GM18909 (cell line): ENCODE results near the gene WWOX.

Source experiments
- ATAC-seq: cut with Tn5 transposase; IDR thresholded peaks from one replicate; pipeline ENCODE4 v1.9.1; 2021; ENCODE audit warnings: mild to moderate bottlenecking; ENCODE audit not compliant: unreplicated experiment, poor library complexity

WWOX gene

GRCh38 chr16:78381060-78381459 is 281.6 kb downstream of the WWOX start:
- ATAC-seq, result no peak

GRCh38 chr16:78383118-78383517 is 283.7 kb downstream of the WWOX start:
- ATAC-seq, result no peak

GRCh38 chr16:78385086-78385805 is 285.8 kb downstream of the WWOX start:
- no peak for ATAC-seq

GRCh38 chr16:78386557-78387324 is 287.3 kb downstream of the WWOX start:
- ATAC-seq, result no peak

GRCh38 chr16:78389009-78389498 is 289.6 kb downstream of the WWOX start:
- no peak for ATAC-seq

- no peak for ATAC-seq
Measured at GRCh38 chr16:78390092-78390491, 290.6 kb downstream of the WWOX start.

GRCh38 chr16:78390508-78391324 is 291.3 kb downstream of the WWOX start:
- no peak for ATAC-seq

GRCh38 chr16:78392585-78393195 is 293.2 kb downstream of the WWOX start:
- ATAC-seq, result no peak

GRCh38 chr16:78395035-78395434 is 295.6 kb downstream of the WWOX start:
- ATAC-seq, result no peak

- no peak for ATAC-seq
Measured at GRCh38 chr16:78396046-78396445, 296.6 kb downstream of the WWOX start.

- no peak for ATAC-seq
Measured at GRCh38 chr16:78396673-78397072, 297.2 kb downstream of the WWOX start.

- ATAC-seq, result no peak
Measured at GRCh38 chr16:78399384-78399783, 299.9 kb downstream of the WWOX start.

GRCh38 chr16:78402833-78403232 is 303.4 kb downstream of the WWOX start:
- ATAC-seq, result no peak

GRCh38 chr16:78405040-78405439 is 305.6 kb downstream of the WWOX start:
- ATAC-seq, result no peak

GRCh38 chr16:78405833-78406232 is 306.4 kb downstream of the WWOX start:
- ATAC-seq, result no peak

GRCh38 chr16:78407191-78407590 is 307.7 kb downstream of the WWOX start:
- no peak for ATAC-seq

GRCh38 chr16:78413651-78414050 is 314.2 kb downstream of the WWOX start:
- ATAC-seq, result no peak

GRCh38 chr16:78415013-78415412 is 315.6 kb downstream of the WWOX start:
- ATAC-seq, result no peak

- ATAC-seq, result no peak
Measured at GRCh38 chr16:78415669-78416068, 316.2 kb downstream of the WWOX start.

GRCh38 chr16:78416400-78416799 is 316.9 kb downstream of the WWOX start:
- no peak for ATAC-seq
